ENCODE measurements around the gene LIF.

- TF ChIP-seq POLR2A (IDR thresholded peaks at IDR 0.05) (no peak), CTCF (IDR thresholded peaks at IDR 0.05) (no peak), POLR2AphosphoS5 (IDR thresholded peaks at IDR 0.05) (no peak)
These were observed 49.2 kb downstream of the LIF start for GRCh38 chr22:30197389-30197788.
